Trophoblast cell (in vitro differentiated cells and primary cell): ENCODE measurements around the gene CCDC124.

Source experiments
- DNase-seq, 2 donors: peaks; one replicate each; pipeline ENCODE4 v3.0.0-alpha.2; 2016
- H2AFZ ChIP-seq: 2 replicates; pipeline ENCODE4 v1.6.1; 2013; ENCODE audit warnings: low read length, moderate library complexity, mild to moderate bottlenecking; ENCODE audit not compliant: insufficient read depth, poor library complexity
- H2AK5ac ChIP-seq: 2 replicates; pipeline ENCODE4 v1.6.1; 2013; ENCODE audit warnings: mild to moderate bottlenecking, low read length
- H2BK120ac ChIP-seq: 2 replicates; pipeline ENCODE4 v1.6.1; 2013; ENCODE audit warnings: low read length, mild to moderate bottlenecking, moderate library complexity; ENCODE audit not compliant: insufficient read depth, poor library complexity
- H2BK12ac ChIP-seq: 2 replicates; pipeline ENCODE4 v1.6.1; 2013; ENCODE audit warnings: mild to moderate bottlenecking, low read length, moderate library complexity
- H2BK5ac ChIP-seq: 2 replicates; pipeline ENCODE4 v1.6.1; 2013; ENCODE audit warnings: low read length, low read depth, moderate library complexity, mild to moderate bottlenecking; ENCODE audit not compliant: poor library complexity
- H3K14ac ChIP-seq: 2 replicates; pipeline ENCODE4 v1.6.1; 2013; ENCODE audit warnings: mild to moderate bottlenecking, low read length
- H3K18ac ChIP-seq: 2 replicates; pipeline ENCODE4 v1.6.1; 2013; ENCODE audit warnings: mild to moderate bottlenecking, low read length
- H3K23ac ChIP-seq: 2 replicates; pipeline ENCODE4 v1.6.1; 2013; ENCODE audit warnings: low read length
- H3K27ac ChIP-seq: 2 replicates; pipeline ENCODE4 v1.5.1; 2013; ENCODE audit warnings: low read depth, mild to moderate bottlenecking, inconsistent platforms, low read length, moderate library complexity
- H3K27me3 ChIP-seq: 2 replicates; pipeline ENCODE4 v1.6.1; 2013; ENCODE audit warnings: inconsistent platforms, mild to moderate bottlenecking, low read length, moderate library complexity; ENCODE audit not compliant: insufficient read depth
- H3K36me3 ChIP-seq, 2 experiments: 1 replicate in 1 of 2; 2 replicates in 1 of 2; pipeline ENCODE4 v1.6.1; 2013; ENCODE audit warnings: low read length in 2 of 2, mild to moderate bottlenecking in 2 of 2, moderate library complexity in 1 of 2; ENCODE audit not compliant: insufficient read depth in 2 of 2, control insufficient read depth in 1 of 2
- H3K4ac ChIP-seq: 2 replicates; pipeline ENCODE4 v1.6.1; 2013; ENCODE audit warnings: low read depth, mild to moderate bottlenecking, low read length, moderate library complexity
- H3K4me1 ChIP-seq, 2 experiments: 1 replicate in 1 of 2; 2 replicates in 1 of 2; pipeline ENCODE4 v1.6.1; 2013; ENCODE audit warnings: low read length in 2 of 2, mild to moderate bottlenecking in 2 of 2, moderate library complexity in 1 of 2; ENCODE audit not compliant: insufficient read depth in 2 of 2, control insufficient read depth in 1 of 2
- H3K4me2 ChIP-seq: 2 replicates; pipeline ENCODE4 v1.6.1; 2013; ENCODE audit warnings: inconsistent platforms, mild to moderate bottlenecking, low read length, moderate library complexity
- H3K4me3 ChIP-seq: 2 replicates; pipeline ENCODE4 v1.5.1; 2013; ENCODE audit warnings: mild to moderate bottlenecking, low read depth, low read length, inconsistent platforms
- H3K79me1 ChIP-seq: one replicate; pipeline ENCODE4 v1.6.1; 2013; ENCODE audit warnings: low read length
- H3K79me2 ChIP-seq: 2 replicates; pipeline ENCODE4 v1.6.1; 2013; ENCODE audit warnings: low read length, mild to moderate bottlenecking; ENCODE audit not compliant: control insufficient read depth, insufficient read depth, poor library complexity
- H3K9ac ChIP-seq: 2 replicates; pipeline ENCODE4 v1.6.1; 2013; ENCODE audit warnings: mild to moderate bottlenecking, low read length
- H3K9me3 ChIP-seq: 2 replicates; pipeline ENCODE4 v1.6.1; 2013; ENCODE audit warnings: low read depth, mild to moderate bottlenecking, control low read depth, inconsistent platforms, low read length; ENCODE audit not compliant: insufficient read depth
- H4K12ac ChIP-seq: 2 replicates; pipeline ENCODE4 v1.6.1; 2013; ENCODE audit warnings: low read depth, mild to moderate bottlenecking, low read length, moderate library complexity
- H4K8ac ChIP-seq: 2 replicates; pipeline ENCODE4 v1.6.1; 2013; ENCODE audit warnings: low read depth, mild to moderate bottlenecking, low read length, moderate library complexity
- H4K91ac ChIP-seq: one replicate; pipeline ENCODE4 v1.6.1; 2013; ENCODE audit warnings: low read depth, mild to moderate bottlenecking, low read length, moderate library complexity
- WGBS: extraction: QIAGEN DNeasy Blood & Tissue Kit; methylation state at CpG from one replicate; pipeline ENCODE4 v1.1.7; 2013; ENCODE audit warnings: missing lambda C conversion rate; ENCODE audit not compliant: insufficient read length, insufficient coverage; ENCODE audit errors: extremely low coverage; 5-methylcytosine and 5-hydroxymethylcytosine counted together

The CCDC124 gene

GRCh38 chr19:17968362-17968761, 35.5 kb downstream of the CCDC124 start:
- Histone ChIP-seq H3K14ac (no peak overlapping the region), H3K4ac (no peak overlapping the region), H3K4me1 (peaks cover 4% of the 10 kb centered on the region in 2 experiments), H3K9ac (no peak overlapping the region), H3K4me3 (no peak overlapping the region), H2BK120ac (no peak overlapping the region), H3K36me3 (no peaks in the 10 kb centered on the region), H3K18ac (no peak overlapping the region), H4K91ac (no peak overlapping the region), H3K79me2 (no peaks in the 10 kb centered on the region), H3K27ac (no peak overlapping the region), H3K79me1 (no peaks in the 10 kb centered on the region), H4K12ac (no peak overlapping the region), H2BK12ac (no peak overlapping the region), H4K8ac (no peak overlapping the region), H3K27me3 (peaks cover 13% of the 10 kb centered on the region), H2AFZ (no peak overlapping the region), H3K4me2 (no peak overlapping the region), H2BK5ac (no peak overlapping the region), H3K23ac (no peak overlapping the region), H3K9me3 (no peaks in the 10 kb centered on the region), H2AK5ac (no peak overlapping the region)
- no peak for DNase-seq
- WGBS, result no CpG with 5 or more reads among the region's 4 CpGs

- no peak for DNase-seq
- no peaks in the 10 kb centered on the region for H3K36me3 ChIP-seq
- H2AFZ ChIP-seq, result no peak overlapping the region
- WGBS, result no CpG with 5 or more reads among the region's 19 CpGs
- H3K4me2 ChIP-seq, result no peak overlapping the region
- no peak overlapping the region for H4K8ac ChIP-seq
- no peak overlapping the region for H4K91ac ChIP-seq
- H3K4me1 ChIP-seq, result peaks cover 4% of the 10 kb centered on the region in 2 experiments
- H3K4ac ChIP-seq, result no peak overlapping the region
- H3K4me3 ChIP-seq, result no peak overlapping the region
- no peak overlapping the region for H3K9ac ChIP-seq
- no peaks in the 10 kb centered on the region for H3K79me2 ChIP-seq
- H3K79me1 ChIP-seq, result no peaks in the 10 kb centered on the region
- H3K27ac ChIP-seq, result no peak overlapping the region
- H4K12ac ChIP-seq, result no peak overlapping the region
- no peak overlapping the region for H2BK5ac ChIP-seq
- H3K9me3 ChIP-seq, result no peaks in the 10 kb centered on the region
- H2BK12ac ChIP-seq, result no peak overlapping the region
- H3K27me3 ChIP-seq, result peaks cover 13% of the 10 kb centered on the region
- no peak overlapping the region for H3K23ac ChIP-seq
- no peak overlapping the region for H2BK120ac ChIP-seq
- H3K18ac ChIP-seq, result no peak overlapping the region
- H2AK5ac ChIP-seq, result no peak overlapping the region
- no peak overlapping the region for H3K14ac ChIP-seq
Measured at GRCh38 chr19:17969096-17969792, 36.4 kb downstream of the CCDC124 start.

GRCh38 chr19:17972230-17972629, 39.4 kb downstream of the CCDC124 start:
- no peak overlapping the region for H3K9ac ChIP-seq
- no peak overlapping the region for H4K8ac ChIP-seq
- H3K23ac ChIP-seq, result no peak overlapping the region
- no peaks in the 10 kb centered on the region for H3K9me3 ChIP-seq
- H3K18ac ChIP-seq, result no peak overlapping the region
- no peak overlapping the region for H3K4me3 ChIP-seq
- no peak overlapping the region for H3K4me2 ChIP-seq
- no CpG with 5 or more reads among the region's 1 CpG for WGBS
- no peak overlapping the region for H4K12ac ChIP-seq
- no peak overlapping the region for H2AK5ac ChIP-seq
- peaks cover 3% of the 10 kb centered on the region for H3K27me3 ChIP-seq
- peaks cover 2 to 3% of the 10 kb centered on the region in 2 experiments for H3K4me1 ChIP-seq
- no peak overlapping the region for H2AFZ ChIP-seq
- H2BK12ac ChIP-seq, result no peak overlapping the region
- DNase-seq, result no peak
- H3K79me1 ChIP-seq, result no peaks in the 10 kb centered on the region
- H3K4ac ChIP-seq, result no peak overlapping the region
- H2BK120ac ChIP-seq, result no peak overlapping the region
- no peak overlapping the region for H4K91ac ChIP-seq
- H3K14ac ChIP-seq, result no peak overlapping the region
- no peaks in the 10 kb centered on the region for H3K36me3 ChIP-seq
- H3K79me2 ChIP-seq, result no peaks in the 10 kb centered on the region
- no peak overlapping the region for H3K27ac ChIP-seq
- H2BK5ac ChIP-seq, result no peak overlapping the region

GRCh38 chr19:17973759-17974158, 40.9 kb downstream of the CCDC124 start:
- no peaks in the 10 kb centered on the region for H3K36me3 ChIP-seq
- no peak overlapping the region for H4K12ac ChIP-seq
- H2BK120ac ChIP-seq, result no peak overlapping the region
- H2AK5ac ChIP-seq, result no peak overlapping the region
- WGBS, result no CpG with 5 or more reads among the region's 23 CpGs
- no peak overlapping the region for H3K4me2 ChIP-seq
- no peak overlapping the region for H4K8ac ChIP-seq
- H3K4ac ChIP-seq, result no peak overlapping the region
- no peak overlapping the region for H3K27ac ChIP-seq
- no peak overlapping the region for H4K91ac ChIP-seq
- H3K9me3 ChIP-seq, result no peaks in the 10 kb centered on the region
- H2AFZ ChIP-seq, result no peak overlapping the region
- no peak overlapping the region for H3K23ac ChIP-seq
- no peak overlapping the region for H2BK12ac ChIP-seq
- H3K27me3 ChIP-seq, result no peaks in the 10 kb centered on the region
- no peak overlapping the region for H3K4me3 ChIP-seq
- H2BK5ac ChIP-seq, result no peak overlapping the region
- no peak overlapping the region for H3K18ac ChIP-seq
- H3K4me1 ChIP-seq, result no peaks in the 10 kb centered on the region
- no peak overlapping the region for H3K14ac ChIP-seq
- H3K9ac ChIP-seq, result no peak overlapping the region
- H3K79me1 ChIP-seq, result no peaks in the 10 kb centered on the region
- DNase-seq, result no peak
- no peaks in the 10 kb centered on the region for H3K79me2 ChIP-seq
